GM18520 (cell line): ENCODE data around the gene ZMIZ1.

Source experiments
- ATAC-seq: cut with Tn5 transposase; IDR thresholded peaks from one replicate; pipeline ENCODE4 v1.9.1; 2021; ENCODE audit not compliant: unreplicated experiment

Gene ZMIZ1

GRCh38 chr10:79183468-79183865 lies 114.7 kb downstream of the ZMIZ1 start:
- ATAC-seq, result no peak

GRCh38 chr10:79184145-79184625 lies 115.4 kb downstream of the ZMIZ1 start:
- ATAC-seq, result no peak

- no peak for ATAC-seq
Observed at GRCh38 chr10:79184657-79185056, 115.9 kb downstream of the ZMIZ1 start.

GRCh38 chr10:79185067-79185774 lies 116.5 kb downstream of the ZMIZ1 start:
- no peak for ATAC-seq

- no peak for ATAC-seq
Observed at GRCh38 chr10:79185796-79186374, 117.1 kb downstream of the ZMIZ1 start.

GRCh38 chr10:79186486-79187120 lies 117.8 kb downstream of the ZMIZ1 start:
- ATAC-seq, result no peak

- ATAC-seq, result no peak
Observed at GRCh38 chr10:79187121-79187940, 118.6 kb downstream of the ZMIZ1 start.

- no peak for ATAC-seq
Observed at GRCh38 chr10:79188154-79188965, 119.6 kb downstream of the ZMIZ1 start.

GRCh38 chr10:79189181-79189580 lies 120.4 kb downstream of the ZMIZ1 start:
- no peak for ATAC-seq

GRCh38 chr10:79189853-79190435 lies 121.2 kb downstream of the ZMIZ1 start:
- no peak for ATAC-seq

- ATAC-seq, result no peak
Observed at GRCh38 chr10:79190740-79191261, 122.0 kb downstream of the ZMIZ1 start.

GRCh38 chr10:79191951-79192676 lies 123.3 kb downstream of the ZMIZ1 start:
- ATAC-seq, result no peak

GRCh38 chr10:79192677-79193003 lies 123.9 kb downstream of the ZMIZ1 start:
- no peak for ATAC-seq

- no peak for ATAC-seq
Observed at GRCh38 chr10:79193694-79194382, 125.1 kb downstream of the ZMIZ1 start.

GRCh38 chr10:79195091-79195923 lies 126.5 kb downstream of the ZMIZ1 start:
- ATAC-seq, result peak; percentile 59

GRCh38 chr10:79196470-79197461 lies 128.0 kb downstream of the ZMIZ1 start:
- ATAC-seq, result no peak

GRCh38 chr10:79197558-79197957 lies 128.8 kb downstream of the ZMIZ1 start:
- ATAC-seq, result no peak
